Measurements from ENCODE around the gene PYCR2.

- no peak for TF ChIP-seq POLR2A (IDR thresholded peaks at IDR 0.05; ENCODE audit: low read depth, low read length)
- no peak for TF ChIP-seq SPI1 (IDR thresholded peaks at IDR 0.05; ENCODE audit: low read depth, low read length)
- TF ChIP-seq POLR2AphosphoS5 (IDR thresholded peaks at IDR 0.05; ENCODE audit: low read depth, low read length): no peak
- TF ChIP-seq TAF1 (IDR thresholded peaks at IDR 0.05; ENCODE audit: low read depth, low read length): no peak
- TF ChIP-seq PAX5 (IDR thresholded peaks at IDR 0.05; ENCODE audit: insufficient read depth, low read length, severe bottlenecking): no peak
Observed at GRCh38 chr1:225909477-225909876, 14.6 kb downstream of the PYCR2 start.
